Pancreas (tissue), 10 donors: ENCODE measurements around the gene EGFR. TPM values are rescaled to one million over a fixed set of nuclear protein-coding genes. Genes with fewer than 3 reads are reported as not detected.

Experiments used
- ATAC-seq, 4 donors: fragments of 200-7000 bp; cut with Tn5 transposase; one replicate each; pipeline versions ENCODE4 v1.8.0 to v1.9.1; 2020; ENCODE audit warnings: mild to moderate bottlenecking in 4 of 4, moderate library complexity in 4 of 4
- DNase-seq, 6 donors: peaks; one replicate each; pipeline ENCODE4 v3.0.0-alpha.2; 2020
- FAIRE-seq: peaks from 2 replicates; lab custom pipeline; 2012; peaks lifted over from hg19 to GRCh38; lab: Jason Lieb, UNC
- H3K27ac ChIP-seq, 4 donors: fragments of 200-600 bp; sonication (generic); 1 replicate in 3 of 4; 2 replicates in 1 of 4; pipeline versions ENCODE4 v1.5.0 to v1.8.0; 2020
- H3K27me3 ChIP-seq, 4 donors: fragments of 200-600 bp; one replicate each; pipeline ENCODE4 v1.8.0; 2021
- H3K36me3 ChIP-seq, 3 donors: fragments of 200-600 bp; sonication (generic) in 1 of 3; one replicate each; pipeline versions ENCODE4 v1.5.0 to v1.8.0; 2020 to 2021
- H3K4me1 ChIP-seq, 3 donors: fragments of 200-600 bp; one replicate each; pipeline ENCODE4 v1.8.0; 2021
- H3K4me3 ChIP-seq, 4 donors: fragments of 200-600 bp; sonication (generic) in 2 of 4; one replicate each; pipeline versions ENCODE4 v1.5.0 to v1.8.0; 2020 to 2021
- H3K9me3 ChIP-seq, 4 donors: fragments of 200-600 bp; one replicate each; pipeline ENCODE4 v1.8.0; 2021
- WGBS, 2 donors: extraction: QIAGEN DNeasy Blood & Tissue Kit; methylation state at CpG; one replicate each; pipeline ENCODE4 v1.1.7; 2013; 5-methylcytosine and 5-hydroxymethylcytosine counted together
- intact Hi-C, 3 donors: fragments of 100-400 bp; cut with DNase I; formaldehyde crosslinking; loops; one replicate each; pipeline versions ENCODE4 v1.11.1 to v1.14.2; 2022
- polyA plus RNA-seq, 2 donors: library from polyadenylated mRNA; stranded (reverse); fragments of 200-250 nt; gene quantifications; one replicate each; pipeline ENCODE4 v1.2.3, GENCODE V29; 2013
- total RNA-seq, 6 donors: library from RNA; stranded (reverse); fragmentation: NEBNext Ultra II Directional in 4 of 6; extraction: Animal tissue kit (Norgen Biotek cat#: 25700) in 4 of 6; gene quantifications; one replicate each; pipeline versions ENCODE4 v1.2.1 to v1.2.4, GENCODE V29; 2021 to 2023
- TF ChIP-seq, protein P1 (sequence below), 4 donors: fragments of 200-600 bp; sonication (generic) in 3 of 4; IDR thresholded peaks; one replicate each; pipeline versions ENCODE4 v1.5.0 to v1.8.0; 2021; ENCODE audit warnings: antibody characterized with exemption in 4 of 4
- donor health status: healthy with polysubstance abuse.
- donor health status: DM: no; HTN: no; CAD: no; lungs with moderate emphysema.
- donor health status: DM: no; HTN: no; CAD: no.
- donor health status: control.
- donor health status: control.
- donor health status: Bipolar disorder and iron deficiency.
- donor health status: DM: yes; HTN: yes; CAD: no.
- donor health status: DM: no; HTN: no; CAD: no.
- donor health status: DM: no; HTN: no; CAD: no.
- donor health status: DM: yes; HTN: yes; CAD: no.

The EGFR gene
- total and polyA plus RNA-seq, 8 donors, result 5.5 to 38.8 (median 30.3) TPM

DNA sequence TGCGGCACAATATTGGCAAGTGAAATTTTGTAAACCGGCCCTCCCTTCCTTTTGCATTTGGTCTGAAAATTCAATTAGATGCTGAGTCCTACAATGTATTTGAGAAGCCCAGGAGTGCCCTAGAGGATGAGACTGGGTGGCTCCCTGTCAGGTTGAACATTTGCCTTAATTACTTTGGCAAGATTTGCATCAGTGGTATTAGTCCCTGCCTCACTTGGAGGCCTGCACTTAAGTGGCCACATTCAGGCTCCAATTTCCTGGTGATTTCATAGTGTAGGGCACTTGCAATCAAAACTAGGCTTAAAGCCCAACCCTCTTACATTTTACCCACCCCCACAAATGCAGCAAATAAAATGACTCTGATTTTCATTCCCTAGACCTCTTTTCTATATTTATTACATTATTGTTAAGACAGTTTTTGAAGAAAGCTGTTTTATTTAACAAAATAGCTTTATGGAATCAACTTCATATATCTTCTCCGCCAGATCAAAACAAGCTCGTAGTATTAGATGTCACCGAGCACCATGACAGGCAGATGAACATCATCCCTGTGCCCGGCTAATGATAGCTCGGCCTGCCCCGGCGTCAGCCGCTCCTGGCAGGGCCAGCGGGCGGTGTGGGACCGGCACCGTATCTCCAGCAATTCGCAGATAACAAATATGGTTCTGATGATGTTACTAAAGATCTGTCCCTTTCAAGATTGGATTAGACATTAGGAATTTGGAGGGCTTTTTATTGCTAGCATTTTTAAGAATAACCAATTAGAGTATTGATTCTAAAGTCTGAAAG, 73.6 kb downstream of the EGFR start:
- FAIRE-seq (no peak), ATAC-seq (peak; percentile 60 to 74 (median 64)), DNase-seq (no peak)
- Histone ChIP-seq H3K4me1 (peaks cover 15 to 32% (median 29%) of the 10 kb centered on the region in 3 donors), H3K4me3 (no peak overlapping the region), H3K9me3 (no peaks in the 10 kb centered on the region), H3K27me3 (no peaks in the 10 kb centered on the region), H3K36me3 (no peaks in the 10 kb centered on the region), H3K27ac (peak overlapping the region in 3 of 4 donors; percentile 29 to 83 (median 79))
- intact Hi-C loops, result no loop called here
- TF ChIP-seq, protein P1, sequence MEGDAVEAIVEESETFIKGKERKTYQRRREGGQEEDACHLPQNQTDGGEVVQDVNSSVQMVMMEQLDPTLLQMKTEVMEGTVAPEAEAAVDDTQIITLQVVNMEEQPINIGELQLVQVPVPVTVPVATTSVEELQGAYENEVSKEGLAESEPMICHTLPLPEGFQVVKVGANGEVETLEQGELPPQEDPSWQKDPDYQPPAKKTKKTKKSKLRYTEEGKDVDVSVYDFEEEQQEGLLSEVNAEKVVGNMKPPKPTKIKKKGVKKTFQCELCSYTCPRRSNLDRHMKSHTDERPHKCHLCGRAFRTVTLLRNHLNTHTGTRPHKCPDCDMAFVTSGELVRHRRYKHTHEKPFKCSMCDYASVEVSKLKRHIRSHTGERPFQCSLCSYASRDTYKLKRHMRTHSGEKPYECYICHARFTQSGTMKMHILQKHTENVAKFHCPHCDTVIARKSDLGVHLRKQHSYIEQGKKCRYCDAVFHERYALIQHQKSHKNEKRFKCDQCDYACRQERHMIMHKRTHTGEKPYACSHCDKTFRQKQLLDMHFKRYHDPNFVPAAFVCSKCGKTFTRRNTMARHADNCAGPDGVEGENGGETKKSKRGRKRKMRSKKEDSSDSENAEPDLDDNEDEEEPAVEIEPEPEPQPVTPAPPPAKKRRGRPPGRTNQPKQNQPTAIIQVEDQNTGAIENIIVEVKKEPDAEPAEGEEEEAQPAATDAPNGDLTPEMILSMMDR (IDR thresholded peaks at IDR 0.05), result no peak
- WGBS, 2 donors, result 23 to 33% methylated on average over 15 of the region's 15 CpGs

DNA sequence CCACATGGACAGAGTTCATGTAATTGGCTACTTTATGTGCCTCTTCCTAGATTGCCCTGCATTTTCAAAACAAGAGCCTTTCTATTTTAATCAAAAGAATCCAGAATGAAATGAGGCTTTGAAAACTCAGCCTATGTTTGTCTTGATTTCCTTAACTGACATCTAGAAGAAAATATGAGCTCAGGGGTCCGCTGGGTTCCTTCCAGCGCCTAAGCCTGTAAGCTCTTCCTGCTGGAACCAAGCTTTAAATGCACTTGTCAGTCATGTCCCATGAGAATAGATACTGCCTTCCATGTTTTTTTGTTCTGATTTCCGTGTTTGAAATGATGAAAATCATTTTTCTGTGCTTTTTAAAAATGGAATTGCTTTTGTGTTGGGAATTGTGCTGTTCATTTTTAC, 74.2 kb downstream of the EGFR start:
- intact Hi-C loops, result no loop called here
- FAIRE-seq (no peak), DNase-seq (no peak), ATAC-seq (no peak)
- TF ChIP-seq, protein P1 (IDR thresholded peaks at IDR 0.05), result no peak
- Histone ChIP-seq H3K4me1 (peaks cover 10 to 29% (median 23%) of the 10 kb centered on the region in 3 donors), H3K27me3 (no peaks in the 10 kb centered on the region), H3K9me3 (no peaks in the 10 kb centered on the region), H3K4me3 (no peak overlapping the region), H3K36me3 (no peaks in the 10 kb centered on the region), H3K27ac (peak overlapping the region in 3 of 4 donors; percentile 29 to 83 (median 79))
- WGBS, 2 donors, result 66 to 90% methylated on average over 3 of the region's 3 CpGs

DNA sequence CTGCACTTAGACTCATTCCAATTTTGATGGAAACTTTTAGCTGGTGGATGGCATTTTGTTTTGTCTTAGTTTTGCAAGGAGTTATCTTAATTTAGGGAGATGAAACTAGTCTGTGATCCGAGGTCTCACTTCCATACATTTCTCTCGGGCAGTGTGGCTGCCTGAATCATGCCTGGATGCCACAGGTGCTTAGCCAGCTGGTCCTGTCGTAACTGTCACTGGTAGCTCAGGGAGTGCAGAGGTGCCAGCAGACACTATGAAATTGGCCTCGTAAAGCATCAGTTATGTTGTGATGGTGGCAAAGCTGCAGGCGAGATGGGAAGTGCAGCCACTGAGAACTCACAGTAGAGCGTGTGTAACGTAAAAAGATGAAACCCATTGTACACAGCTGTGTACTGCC, 74.9 kb downstream of the EGFR start:
- DNase-seq, result no peak
- FAIRE-seq, result no peak
- TF ChIP-seq, protein P1 (IDR thresholded peaks at IDR 0.05), result no peak
- intact Hi-C loops, result no loop called here
- ATAC-seq, result no peak
- no peaks in the 10 kb centered on the region for H3K27me3 ChIP-seq
- H3K36me3 ChIP-seq, result no peaks in the 10 kb centered on the region
- no peak overlapping the region for H3K27ac ChIP-seq
- no peaks in the 10 kb centered on the region for H3K9me3 ChIP-seq
- WGBS, 2 donors, result 93 to 95% methylated on average over 7 of the region's 7 CpGs
- peaks cover 10 to 29% (median 19%) of the 10 kb centered on the region in 3 donors for H3K4me1 ChIP-seq
- H3K4me3 ChIP-seq, result no peak overlapping the region

DNA sequence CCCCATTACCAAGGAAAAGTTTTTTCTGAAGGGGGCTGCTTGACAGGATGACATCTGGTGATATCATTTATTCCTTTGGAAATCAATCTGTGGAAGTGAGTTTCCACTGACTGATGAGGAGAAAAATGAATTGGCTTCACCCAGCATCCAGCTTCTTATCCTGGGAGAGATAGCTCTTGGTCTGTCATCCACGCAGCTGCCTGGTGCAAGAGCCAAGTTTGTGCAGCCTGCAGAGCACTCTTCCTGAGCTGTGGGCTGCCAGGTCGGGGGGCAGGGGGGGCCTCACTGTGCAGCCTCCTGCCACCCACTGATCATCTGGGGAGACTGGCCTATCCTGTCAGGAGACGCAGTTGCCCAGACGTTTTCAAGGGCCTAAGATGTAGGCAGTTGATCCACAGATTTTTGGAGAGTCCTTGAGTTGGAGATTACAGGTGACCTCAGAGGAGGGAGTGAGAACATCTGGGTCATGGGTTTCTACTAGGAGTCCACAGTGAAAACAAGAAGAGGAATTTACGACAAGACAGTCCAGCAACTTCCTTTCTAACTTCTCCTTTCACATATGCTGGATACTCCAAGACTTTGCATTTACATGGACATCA, 75.4 kb downstream of the EGFR start:
- intact Hi-C loops, result no loop called here
- 52 to 74% methylated on average over 5 of the region's 5 CpGs for WGBS, 2 donors
- Histone ChIP-seq H3K27me3 (no peaks in the 10 kb centered on the region), H3K36me3 (no peaks in the 10 kb centered on the region), H3K4me1 (peaks cover 10 to 29% (median 19%) of the 10 kb centered on the region in 3 donors), H3K4me3 (no peak overlapping the region), H3K9me3 (no peaks in the 10 kb centered on the region), H3K27ac (no peak overlapping the region)
- no peak for ATAC-seq
- FAIRE-seq, result no peak
- TF ChIP-seq, protein P1 (IDR thresholded peaks at IDR 0.05), result no peak
- DNase-seq, result no peak

DNA sequence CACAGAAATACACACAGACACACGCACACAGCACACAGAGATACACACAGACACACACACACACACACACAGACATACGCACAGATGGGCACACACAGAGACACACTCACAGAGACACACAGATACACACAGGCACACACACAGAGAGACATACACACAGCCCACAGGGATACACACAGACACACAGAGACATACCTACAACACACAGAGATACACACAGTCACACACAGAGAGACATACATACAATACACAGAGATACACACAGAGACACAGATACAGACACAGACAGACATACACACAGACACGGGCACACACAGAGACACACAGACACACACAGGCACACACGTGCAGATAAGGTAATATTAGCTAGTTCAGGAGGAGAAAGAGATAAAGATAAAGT, 76.9 kb downstream of the EGFR start:
- DNase-seq (no peak), FAIRE-seq (no peak), ATAC-seq (no peak)
- TF ChIP-seq, protein P1 (IDR thresholded peaks at IDR 0.05), result no peak
- Histone ChIP-seq H3K27ac (no peak overlapping the region), H3K9me3 (no peaks in the 10 kb centered on the region), H3K4me3 (no peak overlapping the region), H3K4me1 (peaks cover 13 to 30% (median 26%) of the 10 kb centered on the region in 3 donors), H3K36me3 (no peaks in the 10 kb centered on the region), H3K27me3 (no peaks in the 10 kb centered on the region)
- 58 to 70% methylated on average over 4 of the region's 4 CpGs for WGBS, 2 donors
- intact Hi-C loops, result no loop called here
